GM12878 (cell line): ENCODE data around the gene MCMBP. TPM values are rescaled to one million over a fixed set of nuclear protein-coding genes. Genes with fewer than 3 reads are reported as not detected.

Experiments used
- DPF2 ChIP-seq: fragments of 450-650 bp; IDR thresholded peaks from 2 replicates; pipeline ENCODE4 v1.6.1; 2017; ENCODE audit warnings: mild to moderate bottlenecking
- FOXM1 ChIP-seq: IDR thresholded peaks from 2 replicates; pipeline ENCODE4 v1.6.1; 2012; ENCODE audit warnings: low read depth, mild to moderate bottlenecking, inconsistent platforms, low read length, moderate library complexity
- HCFC1 ChIP-seq: fragments of 150-350 bp; IDR thresholded peaks from 2 replicates; pipeline ENCODE4 v1.6.1; 2014; ENCODE audit warnings: low read length
- HDAC2 ChIP-seq: fragments of 200-600 bp; sonication (generic); IDR thresholded peaks from 2 replicates; pipeline ENCODE4 v1.6.1; 2017
- HDAC6 ChIP-seq: fragments of 200-600 bp; sonication (generic); IDR thresholded peaks from one replicate; pipeline ENCODE4 v1.8.0; 2017; ENCODE audit warnings: antibody characterized with exemption; ENCODE audit not compliant: unreplicated experiment
- HSF1 ChIP-seq: fragments of 150-350 bp; IDR thresholded peaks from 2 replicates; pipeline ENCODE4 v1.6.1; 2014; ENCODE audit warnings: mild to moderate bottlenecking, low read depth, low read length
- IRF3 ChIP-seq: fragments of 450-650 bp; IDR thresholded peaks from 2 replicates; pipeline ENCODE4 v1.6.1; 2014; ENCODE audit warnings: mild to moderate bottlenecking
- KDM1A ChIP-seq: fragments of 200-600 bp; sonication (generic); IDR thresholded peaks from 2 replicates; pipeline ENCODE4 v1.6.1; 2016; ENCODE audit warnings: borderline replicate concordance
- KLF5 ChIP-seq: fragments of 450-650 bp; IDR thresholded peaks from 2 replicates; pipeline ENCODE4 v1.6.1; 2014; ENCODE audit warnings: mild to moderate bottlenecking; ENCODE audit not compliant: partially characterized antibody
- MTA2 ChIP-seq: fragments of 450-650 bp; IDR thresholded peaks from 2 replicates; pipeline ENCODE4 v1.6.1; 2016; ENCODE audit warnings: low read depth, mild to moderate bottlenecking, moderate library complexity
- PAX5 ChIP-seq: IDR thresholded peaks from 2 replicates; pipeline ENCODE4 v1.6.1; 2011; ENCODE audit warnings: low read depth, low read length, borderline replicate concordance
- POU2F2 ChIP-seq: IDR thresholded peaks from 3 replicates; pipeline ENCODE4 v1.6.1; 2011; ENCODE audit warnings: low read depth, mild to moderate bottlenecking, low read length, borderline replicate concordance
- RAD51 ChIP-seq: fragments of 450-650 bp; IDR thresholded peaks from 2 replicates; pipeline ENCODE4 v1.6.1; 2016; ENCODE audit warnings: moderate library complexity, mild to moderate bottlenecking, inconsistent platforms
- SIX5 ChIP-seq: IDR thresholded peaks from 2 replicates; pipeline ENCODE4 v1.6.1; 2011; ENCODE audit warnings: mild to moderate bottlenecking, low read depth, low read length, moderate library complexity; ENCODE audit not compliant: severe bottlenecking
- TCF7 ChIP-seq: IDR thresholded peaks from 2 replicates; pipeline ENCODE4 v1.6.1; 2014; ENCODE audit warnings: antibody characterized with exemption, borderline replicate concordance
- YY1 ChIP-seq: IDR thresholded peaks from 2 replicates; pipeline ENCODE4 v1.6.1; 2011; ENCODE audit warnings: low read depth, mild to moderate bottlenecking, low read length
- ZBTB11 ChIP-seq: fragments of 450-650 bp; formaldehyde crosslinking; IDR thresholded peaks from 2 replicates; pipeline ENCODE4 v1.5.0; 2022; ENCODE audit warnings: mild to moderate bottlenecking, missing genetic modification characterization
- ZNF24 ChIP-seq: fragments of 450-650 bp; IDR thresholded peaks from 2 replicates; pipeline ENCODE4 v1.6.1; 2017; ENCODE audit warnings: antibody characterized with exemption, mild to moderate bottlenecking
- ZNF274 ChIP-seq: IDR thresholded peaks from one replicate; pipeline ENCODE4 v1.8.0; 2011; ENCODE audit not compliant: insufficient read length, insufficient read depth
- ZNF384 ChIP-seq: IDR thresholded peaks from 2 replicates; pipeline ENCODE4 v1.6.1; 2012; ENCODE audit warnings: low read depth, mild to moderate bottlenecking, low read length, improper control_type of control experiment, borderline replicate concordance
- polyA plus RNA-seq, 11 experiments: library from polyadenylated mRNA; depleted of rRNA in 4 of 11; unstranded in 6 of 11; stranded (reverse) in 5 of 11; fragments of >200 nt; fragmentation: Nextera tagmentation in 4 of 11; fragmentation: Illumina TruSeq in 1 of 11; extraction: Ambion mirVana in 4 of 11; extraction: Trizol in 1 of 11; gene quantifications; 1 replicate in 1 of 11; 2 replicates in 10 of 11; pipeline versions ENCODE4 v1.2.1 to v1.2.3, GENCODE V29; 2011 to 2016; ENCODE audit warnings: inconsistent platforms in 2 of 11, missing spikeins in 2 of 11, low read depth in 1 of 11
- total RNA-seq, 4 experiments: library from RNA; depleted of rRNA in 3 of 4; stranded (reverse); fragments of >200 nt in 3 of 4; fragmentation: Illumina TruSeq in 1 of 4; extraction: Trizol in 1 of 4; gene quantifications; 2 replicates each; pipeline versions ENCODE4 v1.2.1 to v1.2.3, GENCODE V29; 2013 to 2021
- TF ChIP-seq, protein P1 (sequence below): fragments of 450-650 bp; IDR thresholded peaks from 2 replicates; pipeline ENCODE4 v1.6.1; 2017; ENCODE audit warnings: mild to moderate bottlenecking, low read depth, inconsistent platforms; ENCODE audit not compliant: poor library complexity, severe bottlenecking
- TF ChIP-seq, protein P2 (sequence below): fragments of 450-650 bp; IDR thresholded peaks from 2 replicates; pipeline ENCODE4 v1.6.1; 2018; ENCODE audit warnings: mild to moderate bottlenecking, low read depth, moderate library complexity; ENCODE audit not compliant: partially characterized antibody

Gene MCMBP
- total and polyA plus RNA-seq, 10 of the 15 experiments (the other 5 are each of a cell fraction or from before 2014, with no cell fraction given): 7.6 to 93.1 (median 75.7) TPM

GRCh38 chr10:119801998-119802538, 70.6 kb downstream of the MCMBP start (continued):
- TF ChIP-seq, protein P1, sequence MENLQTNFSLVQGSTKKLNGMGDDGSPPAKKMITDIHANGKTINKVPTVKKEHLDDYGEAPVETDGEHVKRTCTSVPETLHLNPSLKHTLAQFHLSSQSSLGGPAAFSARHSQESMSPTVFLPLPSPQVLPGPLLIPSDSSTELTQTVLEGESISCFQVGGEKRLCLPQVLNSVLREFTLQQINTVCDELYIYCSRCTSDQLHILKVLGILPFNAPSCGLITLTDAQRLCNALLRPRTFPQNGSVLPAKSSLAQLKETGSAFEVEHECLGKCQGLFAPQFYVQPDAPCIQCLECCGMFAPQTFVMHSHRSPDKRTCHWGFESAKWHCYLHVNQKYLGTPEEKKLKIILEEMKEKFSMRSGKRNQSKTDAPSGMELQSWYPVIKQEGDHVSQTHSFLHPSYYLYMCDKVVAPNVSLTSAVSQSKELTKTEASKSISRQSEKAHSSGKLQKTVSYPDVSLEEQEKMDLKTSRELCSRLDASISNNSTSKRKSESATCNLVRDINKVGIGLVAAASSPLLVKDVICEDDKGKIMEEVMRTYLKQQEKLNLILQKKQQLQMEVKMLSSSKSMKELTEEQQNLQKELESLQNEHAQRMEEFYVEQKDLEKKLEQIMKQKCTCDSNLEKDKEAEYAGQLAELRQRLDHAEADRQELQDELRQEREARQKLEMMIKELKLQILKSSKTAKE: no peak
- TF ChIP-seq ZNF274: no peak
- no peak for TF ChIP-seq YY1
- TF ChIP-seq, protein P2, sequence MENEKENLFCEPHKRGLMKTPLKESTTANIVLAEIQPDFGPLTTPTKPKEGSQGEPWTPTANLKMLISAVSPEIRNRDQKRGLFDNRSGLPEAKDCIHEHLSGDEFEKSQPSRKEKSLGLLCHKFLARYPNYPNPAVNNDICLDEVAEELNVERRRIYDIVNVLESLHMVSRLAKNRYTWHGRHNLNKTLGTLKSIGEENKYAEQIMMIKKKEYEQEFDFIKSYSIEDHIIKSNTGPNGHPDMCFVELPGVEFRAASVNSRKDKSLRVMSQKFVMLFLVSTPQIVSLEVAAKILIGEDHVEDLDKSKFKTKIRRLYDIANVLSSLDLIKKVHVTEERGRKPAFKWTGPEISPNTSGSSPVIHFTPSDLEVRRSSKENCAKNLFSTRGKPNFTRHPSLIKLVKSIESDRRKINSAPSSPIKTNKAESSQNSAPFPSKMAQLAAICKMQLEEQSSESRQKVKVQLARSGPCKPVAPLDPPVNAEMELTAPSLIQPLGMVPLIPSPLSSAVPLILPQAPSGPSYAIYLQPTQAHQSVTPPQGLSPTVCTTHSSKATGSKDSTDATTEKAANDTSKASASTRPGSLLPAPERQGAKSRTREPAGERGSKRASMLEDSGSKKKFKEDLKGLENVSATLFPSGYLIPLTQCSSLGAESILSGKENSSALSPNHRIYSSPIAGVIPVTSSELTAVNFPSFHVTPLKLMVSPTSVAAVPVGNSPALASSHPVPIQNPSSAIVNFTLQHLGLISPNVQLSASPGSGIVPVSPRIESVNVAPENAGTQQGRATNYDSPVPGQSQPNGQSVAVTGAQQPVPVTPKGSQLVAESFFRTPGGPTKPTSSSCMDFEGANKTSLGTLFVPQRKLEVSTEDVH: no peak
- TF ChIP-seq PAX5: no peak
- TF ChIP-seq KDM1A: no peak
- no peak for TF ChIP-seq IRF3
- no peak for TF ChIP-seq HDAC2
- TF ChIP-seq HSF1: no peak
- no peak for TF ChIP-seq TCF7
- no peak for TF ChIP-seq POU2F2
- TF ChIP-seq RAD51: no peak
- peak; percentile 85 for TF ChIP-seq MTA2
- no peak for TF ChIP-seq FOXM1
- TF ChIP-seq ZNF384: no peak
- peak; percentile 77 for TF ChIP-seq DPF2
- no peak for TF ChIP-seq HCFC1
- no peak for TF ChIP-seq KLF5
- no peak for TF ChIP-seq SIX5
- no peak for TF ChIP-seq ZBTB11 (CRISPR knock-in tag)
- TF ChIP-seq ZNF24: no peak
- TF ChIP-seq HDAC6: no peak
